HG03571 (cell line): ENCODE measurements around the gene RBFOX1.

ENCODE experiments used
- ATAC-seq: cut with Tn5 transposase; IDR thresholded peaks from one replicate; pipeline ENCODE4 v1.9.1; 2021; ENCODE audit not compliant: unreplicated experiment

RBFOX1 gene

DNA sequence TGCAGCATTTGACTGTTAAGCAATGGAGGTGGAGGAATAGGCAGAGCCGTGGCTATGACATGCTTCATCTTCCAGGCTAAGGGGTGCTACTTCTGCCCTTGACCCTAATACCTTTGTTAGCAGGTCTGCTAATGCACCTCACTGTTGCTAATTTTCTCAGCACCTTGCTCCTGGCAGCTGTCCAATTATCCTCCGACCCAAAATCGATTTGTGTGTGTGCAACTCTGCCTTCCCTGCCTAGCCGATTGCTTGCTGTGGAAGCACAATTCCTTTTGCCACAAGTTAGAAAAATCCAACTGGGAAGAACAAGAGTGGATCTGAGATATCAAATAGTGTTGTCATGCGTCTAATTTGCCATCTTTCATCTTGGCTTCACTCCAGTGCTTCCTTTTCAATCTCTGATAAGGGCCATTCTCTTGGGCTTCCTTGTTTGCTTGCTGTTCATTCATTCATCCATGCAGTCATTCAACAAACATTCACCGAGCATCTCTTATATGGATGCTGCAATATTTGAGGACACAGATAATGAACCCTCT lies 422.8 kb downstream of the RBFOX1 start:
- no peak for ATAC-seq
